ENCODE data around the gene CCT2.
A peak's percentile ranks its signal among the peaks of the same experiment; 100 is the strongest.

DNA sequence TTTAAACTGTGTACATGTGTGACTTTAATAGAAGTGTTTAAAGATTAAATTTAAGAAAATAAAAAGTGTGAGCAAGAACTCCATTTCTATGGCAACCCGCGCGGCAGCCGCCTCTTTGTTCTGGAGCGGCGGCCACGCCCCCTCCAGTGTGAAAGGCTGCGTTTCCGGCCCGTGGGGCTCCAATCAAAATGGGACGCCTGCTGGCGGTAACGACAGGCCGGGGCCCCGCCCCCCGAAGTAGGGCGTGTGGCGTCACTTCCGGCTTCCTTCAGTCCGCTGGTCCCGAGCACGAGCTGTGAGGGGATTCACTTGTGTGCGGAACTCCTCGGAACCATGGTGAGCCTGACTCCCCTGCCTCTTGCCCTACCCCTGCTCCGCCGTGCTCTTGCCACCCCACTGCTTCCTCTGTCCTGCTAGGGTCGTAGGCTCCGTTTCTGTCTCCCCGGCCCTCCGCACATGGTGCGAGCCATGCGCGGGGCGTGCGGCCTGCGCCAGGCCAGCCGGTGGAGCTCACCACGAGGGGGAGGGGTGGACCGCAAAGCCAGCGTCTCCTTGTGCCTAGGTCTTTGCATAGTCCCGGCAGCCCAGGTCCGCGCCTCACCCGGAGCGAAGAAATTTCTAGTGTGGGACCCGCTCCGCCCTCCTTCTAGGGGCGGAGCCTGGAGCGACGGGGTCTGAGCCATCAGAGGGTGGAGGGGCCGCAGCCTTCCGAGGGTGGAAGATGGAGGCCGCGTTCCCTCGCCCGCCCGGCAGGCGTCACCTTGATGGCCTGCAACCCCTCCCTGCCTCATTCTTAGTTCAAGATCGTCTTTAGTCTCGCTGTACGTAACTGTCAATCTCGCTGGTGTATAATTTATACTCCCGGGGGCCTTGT is at the start of gene CCT2:
- TF ChIP-seq, protein P1, sequence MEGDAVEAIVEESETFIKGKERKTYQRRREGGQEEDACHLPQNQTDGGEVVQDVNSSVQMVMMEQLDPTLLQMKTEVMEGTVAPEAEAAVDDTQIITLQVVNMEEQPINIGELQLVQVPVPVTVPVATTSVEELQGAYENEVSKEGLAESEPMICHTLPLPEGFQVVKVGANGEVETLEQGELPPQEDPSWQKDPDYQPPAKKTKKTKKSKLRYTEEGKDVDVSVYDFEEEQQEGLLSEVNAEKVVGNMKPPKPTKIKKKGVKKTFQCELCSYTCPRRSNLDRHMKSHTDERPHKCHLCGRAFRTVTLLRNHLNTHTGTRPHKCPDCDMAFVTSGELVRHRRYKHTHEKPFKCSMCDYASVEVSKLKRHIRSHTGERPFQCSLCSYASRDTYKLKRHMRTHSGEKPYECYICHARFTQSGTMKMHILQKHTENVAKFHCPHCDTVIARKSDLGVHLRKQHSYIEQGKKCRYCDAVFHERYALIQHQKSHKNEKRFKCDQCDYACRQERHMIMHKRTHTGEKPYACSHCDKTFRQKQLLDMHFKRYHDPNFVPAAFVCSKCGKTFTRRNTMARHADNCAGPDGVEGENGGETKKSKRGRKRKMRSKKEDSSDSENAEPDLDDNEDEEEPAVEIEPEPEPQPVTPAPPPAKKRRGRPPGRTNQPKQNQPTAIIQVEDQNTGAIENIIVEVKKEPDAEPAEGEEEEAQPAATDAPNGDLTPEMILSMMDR (IDR thresholded peaks at IDR 0.05), result peak; percentile 60
- no peak for TF ChIP-seq EZH2 (IDR thresholded peaks at IDR 0.05; ENCODE audit: borderline replicate concordance, insufficient read depth, low read depth, low read length, poor library complexity, severe bottlenecking)

All from B cell (primary cell).